ENCODE data around the gene N4BP2. TPM values are rescaled to one million over a fixed set of nuclear protein-coding genes. Genes with fewer than 3 reads are reported as not detected.

The N4BP2 gene
- total RNA-seq, 1 experiment from 2014 or later = 20.6 TPM

Other genes with a start within 250 kb of the N4BP2 start
- 80.7 and 89.8 TPM in 2 replicates for gene PDS5A, start 78.9 kb upstream of the N4BP2 start, total RNA-seq (2014; rRNA removed; shearing (Covaris generic))
- gene RHOH, start 140.2 kb downstream of the N4BP2 start, total RNA-seq (2014; rRNA removed; shearing (Covaris generic)) = not detected in 2 replicates

Measured in SJCRH30 (cell line).